Thyroid gland (tissue), 4 donors: ENCODE measurements around the gene SGIP1.

Experiments used
- CTCF ChIP-seq, 6 experiments: fragments of 200-600 bp in 3 of 6; fragments of 450-650 bp in 3 of 6; sonication (generic) in 3 of 6; IDR thresholded peaks; one replicate each; pipeline ENCODE4 v1.5.1; 2016 to 2019; ENCODE audit warnings: antibody characterized with exemption in 6 of 6, mild to moderate bottlenecking in 2 of 6, inconsistent platforms in 1 of 6, moderate library complexity in 1 of 6
- POLR2A ChIP-seq, 2 donors: fragments of 450-650 bp; IDR thresholded peaks; one replicate each; pipeline ENCODE4 v1.6.1; 2017; ENCODE audit warnings: antibody characterized with exemption in 2 of 2, mild to moderate bottlenecking in 2 of 2, moderate library complexity in 1 of 2

DNA sequence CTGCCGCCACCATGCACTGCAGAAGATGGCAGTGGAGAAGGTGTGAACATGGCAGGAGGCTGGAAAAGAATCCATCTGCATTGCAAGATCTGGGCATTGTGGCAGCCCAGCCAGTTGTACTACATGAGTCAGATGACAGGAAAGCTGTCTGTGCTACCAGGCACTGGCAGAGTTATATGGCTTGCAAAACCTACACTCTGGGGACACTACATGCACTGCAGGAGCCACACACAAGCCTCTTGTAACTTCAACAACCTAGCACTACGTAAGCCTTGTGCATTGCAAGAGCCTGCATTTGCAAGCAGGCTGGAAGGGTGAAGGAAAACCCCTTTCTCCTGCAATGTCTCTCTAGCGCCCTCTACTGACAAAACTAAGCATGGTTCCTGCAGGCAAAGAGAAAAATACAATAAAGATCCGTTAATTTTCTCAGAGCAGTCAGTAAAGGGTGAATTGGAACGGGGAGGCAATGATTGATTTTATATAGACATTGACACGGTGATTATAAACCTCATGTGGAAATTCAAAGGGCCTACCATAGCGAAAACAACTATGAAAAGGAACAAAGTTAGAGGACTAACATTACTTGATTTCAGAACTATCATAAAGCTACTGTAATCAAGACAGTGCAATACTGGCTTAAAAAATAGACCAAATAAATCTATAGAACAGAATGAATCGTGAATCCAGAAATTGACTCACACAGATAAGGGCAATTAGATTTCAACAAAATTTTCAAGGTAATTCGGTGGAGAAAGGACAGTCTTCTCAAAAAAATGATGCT, 192.1 kb downstream of the SGIP1 start:
- TF ChIP-seq POLR2A (IDR thresholded peaks at IDR 0.05) (no peak), CTCF (IDR thresholded peaks at IDR 0.05) (peak; percentile 77 to 99 (median 92))
